ENCODE results near the gene STN1. TPM values are rescaled to one million over a fixed set of nuclear protein-coding genes. Genes with fewer than 3 reads are reported as not detected.

STN1 gene
- total RNA-seq, 2 donors from 2014 or later, result 13.5 to 19.9 TPM

GRCh38 chr10:103839519-103839871 lies 78.5 kb downstream of the STN1 start:
- peak overlapping the region; percentile 34 for H3K4me3 Mint-ChIP-seq
- Histone ChIP-seq H3K4me1 (ENCODE audit: control insufficient read depth, insufficient read depth, low read length) (peaks cover 49% of the 10 kb centered on the region), H3K9ac (ENCODE audit: extremely low read depth, low read length, poor library complexity, severe bottlenecking) (peak overlapping the region; percentile 51), H3K9me3 (ENCODE audit: control insufficient read depth, low read length) (no peaks in the 10 kb centered on the region), H3K4me3 (ENCODE audit: low read length) (no peak overlapping the region), H3K27me3 (ENCODE audit: control insufficient read depth, insufficient read depth, low read length, poor library complexity, severe bottlenecking) (no peaks in the 10 kb centered on the region), H3K36me3 (ENCODE audit: control insufficient read depth, insufficient read depth, low read length) (no peaks in the 10 kb centered on the region), H3K27ac (ENCODE audit: low read depth, low read length) (no peak overlapping the region)
- 76 to 100% methylated on average over 4 to 9 of the region's 9 CpGs for WGBS, 2 experiments (ENCODE audit: insufficient coverage in 1 of 2, insufficient read length in 1 of 2)
- H3K36me3 Mint-ChIP-seq (ENCODE audit: low read depth), result no peaks in the 10 kb centered on the region
- no peaks in the 10 kb centered on the region for H3K9me3 Mint-ChIP-seq
- peak overlapping the region; percentile 81 for H3K27ac Mint-ChIP-seq
- no peaks in the 10 kb centered on the region for H3K27me3 Mint-ChIP-seq (ENCODE audit: insufficient read depth)
- no peak for DNase-seq
- TF ChIP-seq CTCF (conservative IDR thresholded peaks at IDR 0.05), result no peak
- peaks cover 81% of the 10 kb centered on the region for H3K4me1 Mint-ChIP-seq

- peaks cover 85% of the 10 kb centered on the region for H3K4me1 Mint-ChIP-seq
- Histone ChIP-seq H3K4me1 (ENCODE audit: control insufficient read depth, insufficient read depth, low read length) (peaks cover 54% of the 10 kb centered on the region), H3K9ac (ENCODE audit: extremely low read depth, low read length, poor library complexity, severe bottlenecking) (no peak overlapping the region), H3K27ac (ENCODE audit: low read depth, low read length) (no peak overlapping the region), H3K4me3 (ENCODE audit: low read length) (no peak overlapping the region), H3K36me3 (ENCODE audit: control insufficient read depth, insufficient read depth, low read length) (no peaks in the 10 kb centered on the region), H3K9me3 (ENCODE audit: control insufficient read depth, low read length) (no peaks in the 10 kb centered on the region), H3K27me3 (ENCODE audit: control insufficient read depth, insufficient read depth, low read length, poor library complexity, severe bottlenecking) (no peaks in the 10 kb centered on the region)
- H3K36me3 Mint-ChIP-seq (ENCODE audit: low read depth), result no peaks in the 10 kb centered on the region
- H3K27me3 Mint-ChIP-seq (ENCODE audit: insufficient read depth), result no peaks in the 10 kb centered on the region
- H3K9me3 Mint-ChIP-seq, result no peaks in the 10 kb centered on the region
- H3K4me3 Mint-ChIP-seq, result peak overlapping the region; percentile 10
- TF ChIP-seq CTCF (conservative IDR thresholded peaks at IDR 0.05), result no peak
- DNase-seq, result peak; percentile 44
- 83 to 92% methylated on average over 10 to 13 of the region's 13 CpGs for WGBS, 2 experiments (ENCODE audit: insufficient coverage in 1 of 2, insufficient read length in 1 of 2)
- peak overlapping the region; percentile 54 for H3K27ac Mint-ChIP-seq
Observed at GRCh38 chr10:103838862-103839518, 79.0 kb downstream of the STN1 start.

GRCh38 chr10:103838070-103838395 lies 80.0 kb downstream of the STN1 start:
- 88 to 91% methylated on average over 3 to 4 of the region's 4 CpGs for WGBS, 2 experiments (ENCODE audit: insufficient coverage in 1 of 2, insufficient read length in 1 of 2)
- H3K4me1 Mint-ChIP-seq, result peaks cover 87% of the 10 kb centered on the region

More at GRCh38 chr10:103838070-103838395, 80.0 kb downstream of the STN1 start:
- H3K36me3 ChIP-seq (ENCODE audit: control insufficient read depth, insufficient read depth, low read length), result no peaks in the 10 kb centered on the region
- no peak overlapping the region for H3K27ac ChIP-seq (ENCODE audit: low read depth, low read length)
- no peaks in the 10 kb centered on the region for H3K27me3 ChIP-seq (ENCODE audit: control insufficient read depth, insufficient read depth, low read length, poor library complexity, severe bottlenecking)
- no peak overlapping the region for H3K9ac ChIP-seq (ENCODE audit: extremely low read depth, low read length, poor library complexity, severe bottlenecking)
- Mint-ChIP-seq H3K27ac (no peak overlapping the region), H3K36me3 (ENCODE audit: low read depth) (no peaks in the 10 kb centered on the region), H3K9me3 (peaks cover 2% of the 10 kb centered on the region), H3K27me3 (ENCODE audit: insufficient read depth) (no peaks in the 10 kb centered on the region), H3K4me3 (no peak overlapping the region)
- peaks cover under 1% of the 10 kb centered on the region for H3K9me3 ChIP-seq (ENCODE audit: control insufficient read depth, low read length)
- no peak overlapping the region for H3K4me3 ChIP-seq (ENCODE audit: low read length)
- TF ChIP-seq CTCF (conservative IDR thresholded peaks at IDR 0.05), result no peak
- peaks cover 60% of the 10 kb centered on the region for H3K4me1 ChIP-seq (ENCODE audit: control insufficient read depth, insufficient read depth, low read length)
- DNase-seq, result no peak
